Liver (tissue), 9 donors: ENCODE data around the gene OSTF1. TPM values are rescaled to one million over a fixed set of nuclear protein-coding genes. Genes with fewer than 3 reads are reported as not detected.

Experiments
- DNase-seq: peaks from one replicate; pipeline ENCODE4 v3.0.0-alpha.2; 2017; ENCODE audit warnings: low spot score
- H3K27ac ChIP-seq, 2 donors: one replicate each; pipeline ENCODE4 v1.7.0; 2013; ENCODE audit warnings: inconsistent platforms in 2 of 2, low read length in 2 of 2, control low read depth in 1 of 2, low read depth in 1 of 2, mild to moderate bottlenecking in 1 of 2
- H3K27me3 ChIP-seq, 4 donors: one replicate each; pipeline versions ENCODE4 v1.6.1 to v1.7.0; 2013; ENCODE audit warnings: low read length in 3 of 4, inconsistent platforms in 1 of 4, mild to moderate bottlenecking in 1 of 4, moderate library complexity in 1 of 4; ENCODE audit not compliant: control insufficient read depth in 4 of 4, insufficient read depth in 4 of 4
- H3K36me3 ChIP-seq, 4 donors: one replicate each; pipeline versions ENCODE4 v1.6.1 to v1.7.0; 2013; ENCODE audit warnings: low read length in 3 of 4, mild to moderate bottlenecking in 3 of 4, low read depth in 1 of 4, moderate library complexity in 1 of 4; ENCODE audit not compliant: control insufficient read depth in 4 of 4, insufficient read depth in 3 of 4
- H3K4me1 ChIP-seq, 4 donors: one replicate each; pipeline versions ENCODE4 v1.6.1 to v1.7.0; 2013; ENCODE audit warnings: low read length in 3 of 4, mild to moderate bottlenecking in 3 of 4, moderate library complexity in 1 of 4; ENCODE audit not compliant: control insufficient read depth in 4 of 4, insufficient read depth in 4 of 4
- H3K4me3 ChIP-seq, 3 donors: one replicate each; pipeline versions ENCODE4 v1.6.1 to v1.7.0; 2013; ENCODE audit warnings: low read length in 3 of 3, control low read depth in 1 of 3, low read depth in 1 of 3, mild to moderate bottlenecking in 1 of 3
- H3K9ac ChIP-seq, 2 donors: one replicate each; pipeline ENCODE4 v1.7.0; 2013; ENCODE audit warnings: low read length in 2 of 2, mild to moderate bottlenecking in 2 of 2, moderate library complexity in 2 of 2, control low read depth in 1 of 2, low read depth in 1 of 2
- H3K9me3 ChIP-seq, 4 donors: one replicate each; pipeline versions ENCODE4 v1.6.1 to v1.7.0; 2013; ENCODE audit warnings: low read length in 3 of 4; ENCODE audit not compliant: control insufficient read depth in 4 of 4
- ATF3 ChIP-seq: IDR thresholded peaks from 2 replicates; pipeline ENCODE4 v1.6.1; 2016; ENCODE audit warnings: antibody characterized with exemption
- CTCF ChIP-seq: fragments of 150-350 bp; IDR thresholded peaks from 2 replicates; pipeline ENCODE4 v1.5.1; 2017; ENCODE audit warnings: improper control_type of control experiment, low read depth, low read length; ENCODE audit not compliant: missing input control
- EGR1 ChIP-seq, 2 donors: IDR thresholded peaks; 2 replicates each; pipeline ENCODE4 v1.6.1; 2016 to 2018; ENCODE audit warnings: antibody characterized with exemption in 2 of 2, low read depth in 2 of 2
- FOXA1 ChIP-seq: IDR thresholded peaks from 2 replicates; pipeline ENCODE4 v1.6.1; 2016; ENCODE audit warnings: antibody characterized with exemption
- FOXA2 ChIP-seq: IDR thresholded peaks from 2 replicates; pipeline ENCODE4 v1.6.1; 2016; ENCODE audit warnings: antibody characterized with exemption
- GABPA ChIP-seq, 2 donors: IDR thresholded peaks in 1 of 2; conservative IDR thresholded peaks in 1 of 2; 2 replicates each; pipeline ENCODE4 v1.6.1; 2016; ENCODE audit warnings: antibody characterized with exemption in 2 of 2, mild to moderate bottlenecking in 1 of 2, moderate library complexity in 1 of 2
- HNF4A ChIP-seq, 2 donors: conservative IDR thresholded peaks; 2 replicates each; pipeline ENCODE4 v1.6.1; 2016; ENCODE audit warnings: antibody characterized with exemption in 2 of 2, mild to moderate bottlenecking in 2 of 2
- HNF4G ChIP-seq: IDR thresholded peaks from 2 replicates; pipeline ENCODE4 v1.6.1; 2016; ENCODE audit warnings: antibody characterized with exemption
- JUND ChIP-seq, 2 donors: IDR thresholded peaks; 2 replicates each; pipeline ENCODE4 v1.6.1; 2016; ENCODE audit warnings: antibody characterized with exemption in 2 of 2
- MAX ChIP-seq: IDR thresholded peaks from 2 replicates; pipeline ENCODE4 v1.6.1; 2016; ENCODE audit warnings: antibody characterized with exemption
- NR2F2 ChIP-seq: IDR thresholded peaks from 2 replicates; pipeline ENCODE4 v1.6.1; 2016; ENCODE audit warnings: antibody characterized with exemption
- RAD21 ChIP-seq, 2 donors: IDR thresholded peaks; 2 replicates each; pipeline ENCODE4 v1.6.1; 2016; ENCODE audit warnings: antibody characterized with exemption in 2 of 2, mild to moderate bottlenecking in 2 of 2
- REST ChIP-seq: IDR thresholded peaks from 2 replicates; pipeline ENCODE4 v1.6.1; 2016; ENCODE audit warnings: antibody characterized with exemption, mild to moderate bottlenecking
- RXRA ChIP-seq, 2 donors: IDR thresholded peaks; 2 replicates each; pipeline ENCODE4 v1.6.1; 2017 to 2018; ENCODE audit warnings: antibody characterized with exemption in 2 of 2, mild to moderate bottlenecking in 1 of 2
- SP1 ChIP-seq: IDR thresholded peaks from 2 replicates; pipeline ENCODE4 v1.6.1; 2018; ENCODE audit warnings: antibody characterized with exemption, mild to moderate bottlenecking
- TAF1 ChIP-seq: conservative IDR thresholded peaks from 2 replicates; pipeline ENCODE4 v1.6.1; 2016; ENCODE audit warnings: antibody characterized with exemption, mild to moderate bottlenecking
- YY1 ChIP-seq: IDR thresholded peaks from 2 replicates; pipeline ENCODE4 v1.6.1; 2016; ENCODE audit warnings: antibody characterized with exemption, mild to moderate bottlenecking
- ZBTB33 ChIP-seq: IDR thresholded peaks from 2 replicates; pipeline ENCODE4 v1.6.1; 2016; ENCODE audit warnings: antibody characterized with exemption
- WGBS: extraction: QIAGEN DNeasy Blood & Tissue Kit; methylation state at CpG from one replicate; pipeline ENCODE4 v1.1.7; 2013; 5-methylcytosine and 5-hydroxymethylcytosine counted together
- polyA plus RNA-seq, 2 donors: library from polyadenylated mRNA; stranded (reverse) in 1 of 2; unstranded in 1 of 2; fragments of 200-250 nt in 1 of 2; fragments of >200 nt in 1 of 2; fragmentation: Nextera tagmentation in 1 of 2; extraction: Ambion mirVana in 1 of 2; gene quantifications; one replicate each; pipeline versions ENCODE4 v1.2.1 to v1.2.3, GENCODE V29; 2013 to 2015
- total RNA-seq, 2 donors: library from RNA; depleted of rRNA; stranded (reverse); fragments of >200 nt; gene quantifications; one replicate each; pipeline ENCODE4 v1.2.3, GENCODE V29; 2014
- donor health status: healthy.
- donor health status: healthy.
- donor health status: healthy.
- donor health status: healthy.
- donor health status: healthy.

The OSTF1 gene
- total and polyA plus RNA-seq, 4 donors, result 19.8 to 29.7 (median 26.9) TPM

GRCh38 chr9:75117564-75117963 is 29.2 kb downstream of the OSTF1 start:
- TF ChIP-seq TAF1 (no peak), HNF4A (conservative IDR thresholded peaks at IDR 0.05) (no peak), YY1 (no peak), REST (no peak), MAX (no peak), GABPA (IDR thresholded peaks at IDR 0.05 in 1 of 2, conservative IDR thresholded peaks at IDR 0.05 in 1 of 2) (no peak), FOXA1 (no peak), RAD21 (IDR thresholded peaks at IDR 0.05) (no peak), HNF4G (no peak), ATF3 (no peak)
- H3K9ac ChIP-seq, result no peak overlapping the region
- no peaks in the 10 kb centered on the region for H3K9me3 ChIP-seq
- no peaks in the 10 kb centered on the region for H3K27me3 ChIP-seq
- 96% methylated on average over 1 of the region's 1 CpG for WGBS
- peaks cover 0 to 4% (median under 1%) of the 10 kb centered on the region in 4 donors for H3K4me1 ChIP-seq
- H3K4me3 ChIP-seq, result no peak overlapping the region
- peaks cover 2 to 21% (median 6%) of the 10 kb centered on the region in 4 donors for H3K36me3 ChIP-seq
- H3K27ac ChIP-seq, result no peak overlapping the region
- DNase-seq, result no peak

GRCh38 chr9:75120686-75121085 is 32.4 kb downstream of the OSTF1 start:
- Histone ChIP-seq H3K27ac (no peak overlapping the region), H3K27me3 (no peaks in the 10 kb centered on the region), H3K9me3 (no peaks in the 10 kb centered on the region), H3K36me3 (peaks cover 2 to 21% (median 6%) of the 10 kb centered on the region in 4 donors), H3K9ac (no peak overlapping the region), H3K4me3 (no peak overlapping the region), H3K4me1 (no peaks in the 10 kb centered on the region)
- DNase-seq, result no peak
- TF ChIP-seq RAD21 (IDR thresholded peaks at IDR 0.05), result no peak
- no peak for TF ChIP-seq JUND (IDR thresholded peaks at IDR 0.05)
- TF ChIP-seq REST, result no peak
- no peak for TF ChIP-seq MAX
- TF ChIP-seq ATF3, result no peak
- no peak for TF ChIP-seq ZBTB33
- no peak for TF ChIP-seq SP1
- TF ChIP-seq HNF4G, result no peak
- TF ChIP-seq CTCF, result no peak
- no peak for TF ChIP-seq FOXA2
- no peak for TF ChIP-seq HNF4A (conservative IDR thresholded peaks at IDR 0.05)
- TF ChIP-seq FOXA1, result no peak
- TF ChIP-seq EGR1 (IDR thresholded peaks at IDR 0.05; ENCODE audit: low read depth in 2 of 2), result no peak
- TF ChIP-seq GABPA (IDR thresholded peaks at IDR 0.05 in 1 of 2, conservative IDR thresholded peaks at IDR 0.05 in 1 of 2), result no peak
- no peak for TF ChIP-seq YY1
- no peak for TF ChIP-seq RXRA (IDR thresholded peaks at IDR 0.05)
- TF ChIP-seq NR2F2, result no peak
- 86% methylated on average over 4 of the region's 4 CpGs for WGBS
